Measurements from ENCODE around the gene PITPNC1. TPM values are rescaled to one million over a fixed set of nuclear protein-coding genes. Genes with fewer than 3 reads are reported as not detected.
A peak's percentile ranks its signal among the peaks of the same experiment; 100 is the strongest.

PITPNC1 gene
- total RNA-seq, 4 donors from 2014 or later = 8.0 to 20.4 (median 9.6) TPM

DNA sequence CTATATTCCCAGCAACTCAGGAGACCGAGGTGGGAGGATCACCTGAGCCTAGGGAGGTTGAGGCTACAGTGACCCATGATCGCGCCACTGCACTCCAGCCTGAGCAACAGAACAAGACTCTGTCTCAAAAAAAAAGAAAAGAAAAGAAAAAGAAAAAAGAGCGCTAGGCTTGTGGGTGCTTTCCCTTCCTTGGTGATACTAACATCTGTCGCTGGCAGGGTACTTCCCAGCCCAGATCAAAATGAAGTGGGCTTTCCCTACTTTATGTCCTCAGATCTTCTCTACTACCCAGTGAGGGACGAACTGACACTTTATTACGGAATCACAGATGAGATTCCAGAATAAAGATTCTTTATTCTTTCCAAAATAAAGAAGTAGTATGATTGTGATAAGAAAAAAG is 236.9 kb downstream of the PITPNC1 start:
- H3K4me1 ChIP-seq = peaks cover 0 to 21% (median 0%) of the 10 kb centered on the region in 4 donors
- no peak for TF ChIP-seq POLR2A (IDR thresholded peaks at IDR 0.05)
- no peak for TF ChIP-seq EP300 (IDR thresholded peaks at IDR 0.05)
- TF ChIP-seq, protein P1, sequence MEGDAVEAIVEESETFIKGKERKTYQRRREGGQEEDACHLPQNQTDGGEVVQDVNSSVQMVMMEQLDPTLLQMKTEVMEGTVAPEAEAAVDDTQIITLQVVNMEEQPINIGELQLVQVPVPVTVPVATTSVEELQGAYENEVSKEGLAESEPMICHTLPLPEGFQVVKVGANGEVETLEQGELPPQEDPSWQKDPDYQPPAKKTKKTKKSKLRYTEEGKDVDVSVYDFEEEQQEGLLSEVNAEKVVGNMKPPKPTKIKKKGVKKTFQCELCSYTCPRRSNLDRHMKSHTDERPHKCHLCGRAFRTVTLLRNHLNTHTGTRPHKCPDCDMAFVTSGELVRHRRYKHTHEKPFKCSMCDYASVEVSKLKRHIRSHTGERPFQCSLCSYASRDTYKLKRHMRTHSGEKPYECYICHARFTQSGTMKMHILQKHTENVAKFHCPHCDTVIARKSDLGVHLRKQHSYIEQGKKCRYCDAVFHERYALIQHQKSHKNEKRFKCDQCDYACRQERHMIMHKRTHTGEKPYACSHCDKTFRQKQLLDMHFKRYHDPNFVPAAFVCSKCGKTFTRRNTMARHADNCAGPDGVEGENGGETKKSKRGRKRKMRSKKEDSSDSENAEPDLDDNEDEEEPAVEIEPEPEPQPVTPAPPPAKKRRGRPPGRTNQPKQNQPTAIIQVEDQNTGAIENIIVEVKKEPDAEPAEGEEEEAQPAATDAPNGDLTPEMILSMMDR (IDR thresholded peaks at IDR 0.05) = no peak
- no peak overlapping the region for H3K4me3 ChIP-seq
- 94 to 98% methylated on average over 7 of the region's 7 CpGs for WGBS, 2 donors
- H3K27ac ChIP-seq = no peak overlapping the region
- no peaks in the 10 kb centered on the region for H3K36me3 ChIP-seq
- no peak for DNase-seq (ENCODE audit: low spot score in 2 of 2)
- no peaks in the 10 kb centered on the region for H3K27me3 ChIP-seq
- no peaks in the 10 kb centered on the region for H3K9me3 ChIP-seq

DNA sequence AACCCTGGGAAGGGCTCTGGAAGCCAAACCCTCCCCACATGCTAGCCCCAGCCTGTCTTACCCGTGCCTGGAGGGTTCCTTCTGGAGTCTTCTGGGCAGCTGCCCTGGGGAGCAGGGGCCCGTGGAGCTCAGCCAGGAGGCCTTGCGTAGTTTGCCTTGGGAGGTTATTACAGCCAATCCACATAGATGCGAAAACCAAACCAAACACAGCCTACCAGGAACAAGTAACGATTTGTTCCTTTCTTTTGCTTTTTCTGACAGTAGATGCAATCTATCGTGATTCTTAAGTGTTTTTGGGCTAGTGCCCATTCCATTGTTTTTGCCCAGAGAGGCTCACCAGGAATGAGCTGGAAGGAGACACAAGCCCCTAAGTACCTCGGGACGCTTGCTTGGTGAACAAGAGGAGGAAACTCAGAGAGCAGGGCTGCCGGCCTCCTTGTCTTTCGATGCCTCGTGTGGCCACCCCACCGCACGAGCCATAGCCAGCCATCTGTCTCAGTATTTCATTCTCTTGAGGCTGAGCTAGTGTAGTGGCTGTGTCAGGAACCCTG is 238.0 kb downstream of the PITPNC1 start:
- Histone ChIP-seq H3K27me3 (no peaks in the 10 kb centered on the region), H3K4me3 (no peak overlapping the region), H3K4me1 (peaks cover 0 to 21% (median 0%) of the 10 kb centered on the region in 4 donors), H3K27ac (peak overlapping the region in 2 of 4 donors; percentile 40 to 42), H3K9me3 (no peaks in the 10 kb centered on the region), H3K36me3 (no peaks in the 10 kb centered on the region)
- TF ChIP-seq, protein P1 (IDR thresholded peaks at IDR 0.05) = no peak
- TF ChIP-seq POLR2A (IDR thresholded peaks at IDR 0.05) (no peak), EP300 (IDR thresholded peaks at IDR 0.05) (no peak)
- DNase-seq (ENCODE audit: low spot score in 2 of 2) = no peak
- 47 to 48% methylated on average over 13 of the region's 13 CpGs for WGBS, 2 donors

DNA sequence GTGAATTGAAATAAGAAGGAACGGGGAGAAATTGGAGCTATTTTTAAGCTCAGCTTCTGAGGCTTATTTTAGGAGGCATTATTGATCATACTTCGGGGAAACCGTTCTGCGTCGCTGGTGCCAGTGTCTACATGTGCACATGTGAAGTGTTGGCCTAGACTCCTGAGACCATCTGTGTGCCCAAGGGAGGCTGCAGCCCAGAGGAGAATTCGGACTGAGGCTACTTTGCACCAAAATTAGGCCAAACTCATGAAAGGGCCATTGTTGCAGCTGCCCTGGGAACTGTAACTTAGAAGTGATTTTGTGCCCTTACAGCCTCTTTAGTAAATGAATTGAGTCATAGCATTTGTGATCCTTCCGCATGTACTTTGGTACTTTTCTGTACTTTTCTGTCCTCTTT is 238.7 kb downstream of the PITPNC1 start:
- Histone ChIP-seq H3K36me3 (no peaks in the 10 kb centered on the region), H3K4me3 (no peak overlapping the region), H3K4me1 (peaks cover 0 to 21% (median 0%) of the 10 kb centered on the region in 4 donors), H3K27ac (peak overlapping the region in 2 of 4 donors; percentile 40 to 42), H3K27me3 (no peaks in the 10 kb centered on the region), H3K9me3 (no peaks in the 10 kb centered on the region)
- no peak for DNase-seq (ENCODE audit: low spot score in 2 of 2)
- TF ChIP-seq EP300 (IDR thresholded peaks at IDR 0.05) (no peak), POLR2A (IDR thresholded peaks at IDR 0.05) (no peak)
- TF ChIP-seq, protein P1 (IDR thresholded peaks at IDR 0.05) = no peak
- 55 to 63% methylated on average over 7 of the region's 7 CpGs for WGBS, 2 donors

DNA sequence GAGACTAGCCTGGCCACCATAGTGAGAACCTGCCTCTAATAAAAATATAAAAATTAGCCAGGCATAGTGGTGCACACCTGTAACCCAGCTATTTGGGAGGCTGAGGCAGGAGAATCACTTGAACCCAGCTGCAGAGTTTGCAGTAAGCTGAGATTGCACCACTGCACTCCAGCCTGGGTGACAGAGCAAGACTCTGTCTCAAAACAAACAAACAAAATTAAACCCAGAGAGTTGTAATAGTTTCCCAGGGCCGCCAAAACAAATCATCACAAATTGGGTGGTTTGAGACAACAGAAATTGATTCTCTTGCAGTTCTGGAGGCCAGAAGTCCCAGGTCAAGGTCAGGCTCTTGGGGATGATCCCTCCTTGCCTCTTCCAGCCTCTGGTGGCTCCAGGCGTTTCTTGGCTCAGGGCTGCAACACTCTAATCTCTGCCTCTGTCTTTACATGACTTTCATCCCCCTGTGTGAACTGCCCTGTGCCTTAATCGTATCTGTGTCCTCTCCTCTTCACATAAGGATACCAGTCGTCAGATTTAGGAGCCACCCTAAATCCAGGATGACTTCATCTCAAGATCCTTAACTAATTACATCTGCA is 240.3 kb downstream of the PITPNC1 start:
- Histone ChIP-seq H3K4me1 (peaks cover 0 to 21% (median 0%) of the 10 kb centered on the region in 4 donors), H3K27me3 (no peaks in the 10 kb centered on the region), H3K4me3 (no peak overlapping the region), H3K9me3 (no peaks in the 10 kb centered on the region), H3K36me3 (no peaks in the 10 kb centered on the region), H3K27ac (no peak overlapping the region)
- no peak for DNase-seq (ENCODE audit: low spot score in 2 of 2)
- 70 to 79% methylated on average over 4 of the region's 4 CpGs for WGBS, 2 donors
- TF ChIP-seq EP300 (IDR thresholded peaks at IDR 0.05) (no peak), POLR2A (IDR thresholded peaks at IDR 0.05) (no peak)
- TF ChIP-seq, protein P1 (IDR thresholded peaks at IDR 0.05) = no peak

DNA sequence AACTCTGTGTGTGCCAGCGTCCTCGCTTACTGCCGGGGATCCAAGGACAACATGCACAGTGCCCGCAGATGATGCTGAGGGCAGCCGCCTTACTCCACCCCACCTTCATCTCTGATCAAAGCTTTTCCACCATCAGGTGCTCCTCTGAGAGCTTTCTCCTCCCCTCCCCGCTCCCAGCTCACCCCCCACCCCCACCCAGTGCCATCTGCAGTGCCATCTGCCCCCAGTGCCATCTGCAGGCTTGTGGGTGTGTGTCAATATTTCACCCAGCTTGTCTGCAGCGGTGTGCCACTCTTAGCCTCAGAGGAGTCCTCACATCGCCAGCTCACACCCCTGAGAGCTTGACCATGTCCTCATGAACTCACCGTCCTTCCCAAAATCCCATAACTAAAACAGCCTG is 242.5 kb downstream of the PITPNC1 start:
- no peaks in the 10 kb centered on the region for H3K9me3 ChIP-seq
- H3K4me3 ChIP-seq = no peak overlapping the region
- no peak for DNase-seq (ENCODE audit: low spot score in 2 of 2)
- 94 to 97% methylated on average over 9 of the region's 9 CpGs for WGBS, 2 donors
- H3K27me3 ChIP-seq = no peaks in the 10 kb centered on the region
- H3K4me1 ChIP-seq = peaks cover 0 to 21% (median 0%) of the 10 kb centered on the region in 4 donors
- no peak overlapping the region for H3K27ac ChIP-seq
- no peak for TF ChIP-seq EP300 (IDR thresholded peaks at IDR 0.05)
- TF ChIP-seq POLR2A (IDR thresholded peaks at IDR 0.05) = no peak
- TF ChIP-seq, protein P1 (IDR thresholded peaks at IDR 0.05) = no peak
- H3K36me3 ChIP-seq = no peaks in the 10 kb centered on the region

Data from tibial nerve (tissue), 4 donors.